ENCODE results near the gene MYL10. TPM values are rescaled to one million over a fixed set of nuclear protein-coding genes. Genes with fewer than 3 reads are reported as not detected.

Gene MYL10
- total and polyA plus RNA-seq, 7 donors = 0.23 to 4.4 TPM; not detected in 5

- WGBS, 3 donors = 78 to 84% (median 80%) methylated on average over 4 of the region's 4 CpGs
- no peaks in the 10 kb centered on the region for H3K36me3 ChIP-seq (ENCODE audit: insufficient read depth in 1 of 2, low read depth in 1 of 2)
- no peaks in the 10 kb centered on the region for H3K9me3 ChIP-seq
- no peak overlapping the region for H3K4me3 ChIP-seq
- H3K27me3 ChIP-seq (ENCODE audit: insufficient read depth in 3 of 3, low read length in 2 of 3) = no peaks in the 10 kb centered on the region
- no peak for ATAC-seq
- DNase-seq = no peak
- intact Hi-C loops (cut with DNase I) = no loop called here
- H3K4me1 ChIP-seq = no peaks in the 10 kb centered on the region
- no peak overlapping the region for H3K27ac ChIP-seq
- TF ChIP-seq CTCF (IDR thresholded peaks at IDR 0.05) = no peak
These were observed 33.1 kb downstream of the MYL10 start for GRCh38 chr7:101595766-101596537.

DNA sequence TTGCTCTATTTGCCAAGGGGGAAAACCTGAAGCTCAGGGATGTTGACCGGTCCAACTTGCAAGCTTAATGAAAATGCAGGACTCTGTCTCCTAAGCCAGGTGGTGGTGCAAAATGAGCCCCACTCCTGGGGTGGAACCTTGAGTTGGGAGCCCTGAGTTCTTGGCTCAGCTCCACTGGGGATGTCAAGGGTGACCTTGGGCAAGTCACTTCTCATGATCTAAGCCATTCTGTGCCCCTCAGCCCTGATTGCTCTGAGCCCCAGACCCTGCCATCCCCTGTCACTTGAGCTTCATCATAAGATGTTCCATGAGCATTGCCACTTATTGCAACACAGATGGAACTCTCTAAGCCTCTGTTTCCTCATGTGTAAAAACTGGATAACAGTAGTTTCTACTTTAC, 33.9 kb downstream of the MYL10 start:
- Histone ChIP-seq H3K27ac (no peak overlapping the region), H3K27me3 (ENCODE audit: insufficient read depth in 3 of 3, low read length in 2 of 3) (no peaks in the 10 kb centered on the region), H3K4me3 (no peak overlapping the region), H3K36me3 (ENCODE audit: insufficient read depth in 1 of 2, low read depth in 1 of 2) (no peaks in the 10 kb centered on the region), H3K4me1 (no peaks in the 10 kb centered on the region), H3K9me3 (no peaks in the 10 kb centered on the region)
- ATAC-seq (no peak), DNase-seq (no peak)
- 80 to 94% (median 86%) methylated on average over 1 of the region's 1 CpG for WGBS, 3 donors
- TF ChIP-seq CTCF (IDR thresholded peaks at IDR 0.05) = no peak
- intact Hi-C loops (cut with DNase I) = no loop called here

GRCh38 chr7:101594790-101595189, 34.3 kb downstream of the MYL10 start:
- intact Hi-C loops (cut with DNase I) = no loop called here
- Histone ChIP-seq H3K9me3 (no peaks in the 10 kb centered on the region), H3K27me3 (ENCODE audit: insufficient read depth in 3 of 3, low read length in 2 of 3) (no peaks in the 10 kb centered on the region), H3K27ac (no peak overlapping the region), H3K36me3 (ENCODE audit: insufficient read depth in 1 of 2, low read depth in 1 of 2) (no peaks in the 10 kb centered on the region), H3K4me3 (no peak overlapping the region), H3K4me1 (no peaks in the 10 kb centered on the region)
- ATAC-seq = no peak
- no peak for TF ChIP-seq CTCF (IDR thresholded peaks at IDR 0.05)
- no peak for DNase-seq
- 84 to 94% (median 85%) methylated on average over 3 of the region's 3 CpGs for WGBS, 3 donors

DNA sequence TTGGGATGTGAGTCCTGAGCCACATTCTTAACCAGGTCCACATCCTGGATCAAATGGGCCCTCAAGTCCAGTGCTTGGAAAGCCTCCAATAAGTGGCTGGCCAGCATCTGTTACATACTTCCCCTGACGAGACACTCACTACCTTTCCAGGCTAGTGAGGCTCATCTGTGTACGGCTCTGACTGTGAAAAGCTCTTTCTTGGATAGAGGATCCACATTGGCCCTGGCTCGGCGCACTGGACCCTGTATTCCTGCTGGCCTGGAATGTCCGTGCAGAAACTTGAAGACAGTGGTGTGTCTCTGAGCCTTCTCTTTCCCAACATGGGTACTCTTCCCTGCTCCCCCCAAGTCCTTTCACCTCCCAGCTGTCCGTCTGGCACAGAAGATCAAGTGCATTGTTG, 35.5 kb downstream of the MYL10 start:
- Histone ChIP-seq H3K4me3 (no peak overlapping the region), H3K27me3 (ENCODE audit: insufficient read depth in 3 of 3, low read length in 2 of 3) (no peaks in the 10 kb centered on the region), H3K27ac (no peak overlapping the region), H3K36me3 (ENCODE audit: insufficient read depth in 1 of 2, low read depth in 1 of 2) (no peaks in the 10 kb centered on the region), H3K9me3 (no peaks in the 10 kb centered on the region), H3K4me1 (no peaks in the 10 kb centered on the region)
- 68 to 74% (median 69%) methylated on average over 6 of the region's 6 CpGs for WGBS, 3 donors
- TF ChIP-seq CTCF (IDR thresholded peaks at IDR 0.05) = no peak
- DNase-seq (no peak), ATAC-seq (no peak)
- intact Hi-C loops (cut with DNase I) = no loop called here

DNA sequence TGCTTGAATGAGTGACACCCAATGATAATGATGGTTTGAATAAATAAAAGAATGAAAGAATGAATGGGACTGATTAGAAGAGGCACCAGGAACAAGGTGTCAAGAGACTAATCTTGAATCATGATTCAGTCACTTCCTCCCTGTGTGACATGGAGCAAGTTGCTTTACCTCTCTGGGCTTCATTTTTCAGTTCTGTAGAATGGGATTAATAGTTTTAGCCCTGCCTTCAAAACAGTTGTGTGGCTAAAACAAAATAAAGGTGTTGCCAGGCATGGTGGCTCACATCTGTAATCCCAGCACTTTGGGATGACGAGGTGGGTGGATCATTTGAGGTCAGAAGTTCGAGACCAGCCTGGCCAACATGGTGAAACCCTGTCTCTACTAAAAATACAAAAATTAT, 37.6 kb downstream of the MYL10 start:
- H3K27ac ChIP-seq = no peak overlapping the region
- ATAC-seq (no peak), DNase-seq (no peak)
- H3K4me3 ChIP-seq = no peak overlapping the region
- intact Hi-C loops (cut with DNase I) = no loop called here
- H3K36me3 ChIP-seq (ENCODE audit: insufficient read depth in 1 of 2, low read depth in 1 of 2) = no peaks in the 10 kb centered on the region
- WGBS, 3 donors = 87 to 100% (median 100%) methylated on average over 2 of the region's 2 CpGs
- TF ChIP-seq CTCF (IDR thresholded peaks at IDR 0.05) = no peak
- no peaks in the 10 kb centered on the region for H3K9me3 ChIP-seq
- no peaks in the 10 kb centered on the region for H3K4me1 ChIP-seq
- H3K27me3 ChIP-seq (ENCODE audit: insufficient read depth in 3 of 3, low read length in 2 of 3) = no peaks in the 10 kb centered on the region
